ENCODE data around the gene PCDHA5.
"Not testable (repeated sequence)": the region's sequence is repeated elsewhere in the genome, so short reads cannot be mapped to it uniquely, and the experiment has no call there.

Gene PCDHA5

DNA sequence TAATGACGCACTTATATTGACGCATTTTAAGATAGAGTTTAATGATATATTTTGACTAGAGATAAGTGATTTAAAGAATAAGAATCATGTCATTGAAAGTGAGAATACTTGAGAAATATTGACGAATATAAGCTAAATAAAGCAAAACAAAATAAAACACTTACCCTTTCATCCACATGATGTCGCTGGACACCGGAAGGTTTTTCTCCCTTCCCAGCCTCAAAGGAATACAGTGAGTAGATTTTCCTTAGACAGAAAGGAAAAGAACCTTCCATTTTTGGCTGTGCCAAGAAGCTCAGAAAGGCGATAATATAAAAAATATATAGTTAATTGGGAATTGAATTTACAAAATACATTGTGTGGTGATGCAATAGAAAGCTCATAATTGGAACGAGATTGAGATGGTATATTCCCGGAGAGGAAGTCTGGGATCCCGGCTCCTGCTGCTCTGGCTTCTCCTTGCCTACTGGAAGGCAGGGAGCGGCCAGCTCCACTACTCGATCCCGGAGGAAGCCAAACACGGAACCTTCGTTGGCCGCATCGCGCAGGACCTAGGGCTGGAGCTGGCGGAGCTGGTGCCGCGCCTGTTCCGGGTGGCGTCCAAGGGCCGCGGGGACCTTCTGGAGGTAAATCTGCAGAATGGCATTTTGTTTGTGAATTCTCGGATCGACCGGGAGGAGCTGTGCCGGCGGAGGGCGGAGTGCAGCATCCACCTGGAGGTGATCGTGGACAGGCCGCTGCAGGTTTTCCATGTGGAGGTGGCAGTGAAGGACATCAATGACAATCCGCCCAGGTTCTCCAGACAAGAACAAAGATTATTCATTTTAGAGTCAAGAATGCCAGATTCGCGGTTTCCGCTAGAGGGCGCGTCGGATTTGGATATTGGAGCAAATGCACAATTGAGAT lies at the start of gene PCDHA5:
TSS of gene PCDHA5 (plus strand) at position 239 of the 906 bp plus-strand sequence.
- DNase-seq: no peak

DNA sequence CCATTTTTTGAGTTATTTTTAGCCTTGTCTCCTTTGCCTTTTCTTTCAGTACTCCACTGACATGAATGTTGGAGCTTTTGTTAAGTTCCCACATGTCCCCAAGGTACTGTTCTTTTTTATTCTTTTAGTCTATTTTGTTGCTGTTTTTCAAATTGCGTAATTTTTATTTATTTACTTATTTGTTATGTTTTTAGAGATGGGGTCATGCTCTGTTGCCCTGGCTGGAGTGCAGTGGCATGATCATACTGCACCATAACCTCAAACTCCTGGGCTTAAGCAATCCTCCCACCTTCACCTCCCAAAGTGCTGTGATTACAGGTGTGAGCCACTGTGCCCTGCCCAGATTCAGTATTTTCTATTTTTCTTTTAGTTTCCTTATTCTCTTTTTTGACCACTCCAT lies 40.9 kb upstream of the PCDHA5 start:
- no peak for DNase-seq

DNA sequence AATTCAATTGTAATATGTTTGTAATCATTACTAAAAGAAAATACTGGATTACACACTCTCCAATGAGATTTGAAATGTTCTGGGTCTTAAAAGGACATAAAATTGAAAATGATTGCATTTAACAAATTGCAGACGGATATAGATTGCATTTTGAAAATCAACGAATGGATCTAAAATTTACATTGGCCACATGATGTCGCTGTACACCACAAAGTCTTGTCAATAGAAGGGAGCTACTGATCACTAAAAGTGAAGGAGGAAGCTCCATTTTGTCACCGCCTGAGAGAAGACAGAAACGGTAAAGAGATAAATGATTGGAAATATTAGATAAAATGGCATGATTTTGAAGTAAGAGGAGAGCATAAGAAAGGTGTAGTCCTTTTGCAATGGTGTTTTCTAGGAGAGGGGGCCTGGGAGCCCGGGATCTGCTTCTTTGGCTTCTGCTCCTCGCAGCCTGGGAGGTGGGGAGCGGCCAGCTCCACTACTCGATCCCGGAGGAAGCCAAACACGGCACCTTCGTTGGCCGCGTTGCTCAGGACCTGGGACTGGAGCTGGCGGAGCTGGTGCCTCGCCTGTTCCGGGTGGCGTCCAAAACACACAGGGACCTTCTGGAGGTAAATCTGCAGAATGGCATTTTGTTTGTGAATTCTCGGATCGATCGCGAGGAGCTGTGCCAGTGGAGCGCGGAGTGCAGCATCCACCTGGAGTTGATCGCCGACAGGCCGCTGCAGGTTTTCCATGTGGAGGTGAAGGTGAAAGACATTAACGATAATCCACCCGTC lies 35.3 kb upstream of the PCDHA5 start, which contains the start of gene PCDHA1:
TSS of gene PCDHA1 (plus strand) at position 236 of the 782 bp plus-strand sequence.
- DNase-seq: no peak

DNA sequence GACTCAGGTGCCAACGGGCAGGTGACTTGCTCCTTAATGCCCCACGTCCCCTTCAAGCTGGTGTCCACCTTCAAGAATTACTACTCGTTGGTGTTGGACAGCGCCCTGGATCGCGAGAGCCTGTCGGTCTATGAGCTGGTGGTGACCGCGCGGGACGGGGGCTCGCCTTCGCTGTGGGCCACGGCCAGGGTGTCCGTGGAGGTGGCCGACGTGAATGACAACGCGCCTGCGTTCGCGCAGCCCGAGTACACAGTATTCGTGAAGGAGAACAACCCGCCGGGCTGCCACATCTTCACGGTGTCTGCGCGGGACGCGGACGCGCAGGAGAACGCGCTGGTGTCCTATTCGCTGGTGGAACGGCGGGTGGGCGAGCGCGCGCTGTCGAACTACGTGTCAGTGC lies 34.0 kb upstream of the PCDHA5 start:
- not testable (repeated sequence) for DNase-seq

DNA sequence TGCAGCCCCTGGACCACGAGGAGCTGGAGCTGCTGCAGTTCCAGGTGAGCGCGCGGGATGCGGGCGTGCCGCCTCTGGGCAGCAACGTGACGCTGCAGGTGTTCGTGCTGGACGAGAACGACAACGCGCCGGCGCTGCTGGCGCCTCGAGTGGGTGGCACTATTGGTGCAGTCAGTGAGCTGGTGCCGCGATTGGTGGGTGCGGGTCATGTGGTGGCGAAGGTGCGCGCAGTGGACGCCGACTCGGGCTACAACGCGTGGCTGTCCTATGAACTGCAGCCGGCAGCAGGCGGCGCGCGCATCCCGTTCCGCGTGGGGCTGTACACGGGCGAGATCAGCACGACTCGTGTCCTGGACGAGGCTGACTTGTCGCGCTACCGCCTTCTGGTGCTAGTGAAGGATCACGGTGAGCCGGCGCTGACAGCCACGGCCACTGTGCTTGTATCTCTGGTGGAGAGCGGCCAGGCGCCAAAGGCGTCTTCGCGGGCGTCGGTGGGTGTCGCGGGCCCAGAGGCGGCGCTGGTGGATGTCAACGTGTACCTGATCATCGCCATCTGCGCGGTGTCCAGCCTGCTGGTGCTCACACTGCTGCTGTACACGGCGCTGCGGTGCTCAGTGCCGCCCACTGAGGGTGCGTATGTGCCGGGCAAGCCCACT lies 33.4 kb upstream of the PCDHA5 start:
- DNase-seq: not testable (repeated sequence)

DNA sequence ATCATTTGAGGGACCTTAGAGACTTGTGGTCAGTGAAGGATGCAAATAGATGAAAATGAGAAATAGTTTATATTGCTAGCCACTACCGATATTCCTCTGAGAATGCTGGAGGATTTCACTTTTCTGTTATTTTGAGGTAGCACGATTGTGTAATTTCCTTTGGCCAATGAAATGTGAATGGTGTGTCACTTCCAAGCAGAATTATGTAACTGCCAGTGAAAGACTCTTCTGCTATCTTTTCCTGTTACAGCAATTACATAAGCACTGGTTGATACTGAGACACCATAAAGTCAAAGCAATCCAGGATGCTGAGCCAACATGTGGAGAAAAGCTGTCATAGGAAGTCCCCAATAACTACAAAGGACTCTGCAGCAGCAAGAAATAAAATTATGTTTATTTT lies 30.3 kb upstream of the PCDHA5 start:
- no peak for DNase-seq

DNA sequence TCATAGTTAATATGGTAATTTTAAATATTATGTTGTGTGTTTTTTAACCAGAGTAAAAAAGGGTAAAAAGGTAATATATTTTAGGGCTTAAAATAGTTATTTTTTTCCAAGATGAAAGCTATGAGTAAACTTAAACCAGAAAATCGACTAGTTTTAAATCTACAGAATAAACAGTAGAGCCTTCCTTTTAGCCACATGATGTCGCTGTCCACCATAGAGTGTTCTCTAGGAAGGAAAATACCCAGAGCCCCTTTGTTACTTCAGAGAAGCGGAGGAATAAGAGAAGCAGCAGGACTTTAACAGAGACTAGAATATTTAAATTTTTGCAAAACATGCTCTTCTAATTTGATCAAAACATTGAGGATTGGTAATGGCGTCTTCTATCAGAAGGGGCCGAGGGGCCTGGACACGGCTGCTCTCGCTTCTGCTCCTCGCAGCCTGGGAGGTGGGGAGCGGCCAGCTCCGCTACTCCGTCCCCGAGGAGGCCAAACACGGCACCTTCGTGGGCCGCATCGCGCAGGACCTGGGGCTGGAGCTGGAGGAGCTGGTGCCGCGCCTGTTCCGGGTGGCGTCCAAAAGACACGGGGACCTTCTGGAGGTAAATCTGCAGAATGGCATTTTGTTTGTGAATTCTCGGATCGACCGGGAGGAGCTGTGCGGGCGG lies 26.7 kb upstream of the PCDHA5 start, which contains the start of gene PCDHA2:
TSS of gene PCDHA2 (plus strand) at position 258 of the 664 bp plus-strand sequence.
- no peak for DNase-seq

DNA sequence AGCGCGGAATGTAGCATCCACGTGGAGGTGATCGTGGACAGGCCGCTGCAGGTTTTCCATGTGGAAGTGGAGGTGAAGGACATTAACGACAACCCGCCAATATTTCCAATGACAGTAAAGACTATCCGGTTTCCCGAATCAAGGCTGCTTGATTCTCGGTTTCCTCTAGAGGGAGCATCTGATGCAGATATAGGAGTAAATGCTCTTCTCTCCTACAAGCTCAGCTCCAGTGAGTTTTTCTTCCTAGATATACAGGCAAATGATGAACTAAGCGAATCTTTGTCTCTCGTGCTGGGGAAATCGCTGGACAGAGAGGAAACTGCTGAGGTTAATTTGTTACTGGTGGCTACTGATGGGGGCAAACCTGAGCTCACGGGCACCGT lies 26.2 kb upstream of the PCDHA5 start:
- no peak for DNase-seq

DNA sequence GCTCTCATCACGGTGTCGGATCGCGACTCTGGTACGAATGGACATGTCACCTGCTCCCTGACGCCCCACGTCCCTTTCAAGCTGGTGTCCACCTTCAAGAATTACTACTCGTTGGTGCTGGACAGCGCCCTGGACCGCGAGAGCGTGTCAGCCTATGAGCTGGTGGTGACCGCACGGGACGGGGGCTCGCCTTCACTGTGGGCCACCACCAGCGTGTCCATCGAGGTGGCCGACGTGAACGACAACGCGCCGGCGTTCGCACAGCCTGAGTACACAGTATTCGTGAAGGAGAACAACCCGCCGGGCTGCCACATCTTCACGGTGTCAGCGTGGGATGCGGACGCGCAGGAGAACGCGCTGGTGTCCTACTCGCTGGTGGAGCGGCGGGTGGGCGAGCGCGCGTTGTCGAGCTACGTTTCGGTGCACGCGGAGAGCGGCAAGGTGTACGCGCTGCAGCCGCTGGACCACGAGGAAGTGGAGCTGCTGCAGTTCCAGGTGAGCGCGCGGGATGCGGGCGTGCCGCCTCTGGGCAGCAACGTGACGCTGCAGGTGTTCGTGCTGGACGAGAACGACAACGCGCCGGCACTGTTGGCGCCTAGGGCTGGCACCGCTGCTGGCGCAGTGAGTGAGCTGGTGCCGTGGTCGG lies 25.2 kb upstream of the PCDHA5 start:
- not testable (repeated sequence) for DNase-seq

DNA sequence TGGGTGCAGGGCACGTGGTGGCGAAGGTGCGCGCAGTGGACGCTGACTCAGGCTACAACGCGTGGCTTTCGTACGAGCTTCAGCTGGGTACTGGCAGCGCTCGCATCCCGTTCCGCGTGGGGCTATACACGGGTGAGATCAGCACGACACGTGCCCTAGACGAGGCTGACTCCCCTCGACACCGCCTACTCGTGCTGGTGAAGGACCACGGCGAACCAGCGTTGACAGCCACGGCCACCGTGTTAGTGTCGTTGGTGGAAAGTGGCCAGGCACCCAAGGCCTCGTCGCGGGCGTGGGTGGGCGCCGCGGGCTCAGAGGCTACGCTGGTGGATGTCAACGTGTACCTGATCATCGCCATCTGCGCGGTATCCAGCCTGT lies 24.7 kb upstream of the PCDHA5 start:
- no peak for DNase-seq

DNA sequence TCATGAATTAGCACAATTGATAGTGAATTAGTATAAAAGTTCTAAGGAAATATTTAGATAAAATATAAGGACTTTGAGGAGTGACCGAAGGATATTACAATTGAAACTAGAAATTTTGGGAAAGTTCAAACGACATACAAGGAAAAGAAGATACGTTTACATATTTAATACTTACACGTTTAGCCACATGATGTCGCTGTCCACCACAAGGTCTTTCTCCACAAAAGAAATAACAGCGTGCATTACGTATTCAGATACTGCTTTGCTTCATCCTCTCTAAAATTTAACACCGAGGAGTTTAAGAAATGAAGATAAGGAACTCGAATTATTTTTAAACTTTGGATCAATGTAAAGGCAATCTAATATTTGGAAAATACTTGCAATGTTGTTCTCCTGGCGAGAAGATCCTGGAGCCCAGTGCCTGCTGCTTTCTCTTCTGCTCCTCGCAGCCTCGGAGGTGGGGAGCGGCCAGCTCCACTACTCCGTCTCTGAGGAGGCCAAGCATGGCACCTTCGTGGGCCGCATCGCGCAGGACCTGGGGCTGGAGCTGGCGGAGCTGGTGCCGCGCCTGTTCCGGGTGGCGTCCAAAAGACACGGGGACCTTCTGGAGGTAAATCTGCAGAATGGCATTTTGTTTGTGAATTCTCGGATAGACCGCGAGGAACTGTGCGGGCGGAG lies 20.5 kb upstream of the PCDHA5 start, which contains the start of gene PCDHA3:
TSS of gene PCDHA3 (plus strand) at position 242 of the 678 bp plus-strand sequence.
- DNase-seq: no peak

DNA sequence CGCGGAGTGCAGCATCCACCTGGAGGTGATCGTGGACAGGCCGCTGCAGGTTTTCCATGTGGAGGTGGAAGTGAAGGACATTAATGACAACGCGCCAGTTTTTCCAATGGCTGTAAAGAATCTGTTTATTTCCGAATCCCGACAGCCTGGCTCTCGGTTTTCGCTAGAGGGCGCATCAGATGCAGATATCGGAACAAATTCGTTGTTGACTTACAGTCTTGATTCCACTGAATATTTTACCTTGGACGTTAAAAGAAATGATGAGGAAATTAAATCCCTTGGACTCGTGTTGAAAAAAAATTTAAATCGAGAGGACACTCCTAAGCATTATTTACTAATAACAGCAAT lies 19.9 kb upstream of the PCDHA5 start:
- no peak for DNase-seq

DNA sequence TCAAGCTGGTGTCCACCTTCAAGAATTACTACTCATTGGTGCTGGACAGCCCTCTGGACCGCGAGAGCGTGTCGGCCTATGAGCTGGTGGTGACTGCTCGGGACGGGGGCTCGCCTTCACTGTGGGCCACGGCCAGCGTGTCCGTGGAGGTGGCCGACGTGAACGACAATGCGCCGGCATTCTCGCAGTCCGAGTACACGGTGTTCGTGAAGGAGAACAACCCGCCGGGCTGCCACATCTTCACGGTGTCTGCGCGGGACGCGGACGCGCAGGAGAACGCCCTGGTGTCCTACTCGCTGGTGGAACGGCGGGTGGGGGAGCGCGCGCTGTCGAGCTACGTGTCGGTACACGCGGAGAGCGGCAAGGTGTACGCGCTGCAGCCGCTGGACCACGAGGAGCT lies 19.0 kb upstream of the PCDHA5 start:
- not testable (repeated sequence) for DNase-seq

DNA sequence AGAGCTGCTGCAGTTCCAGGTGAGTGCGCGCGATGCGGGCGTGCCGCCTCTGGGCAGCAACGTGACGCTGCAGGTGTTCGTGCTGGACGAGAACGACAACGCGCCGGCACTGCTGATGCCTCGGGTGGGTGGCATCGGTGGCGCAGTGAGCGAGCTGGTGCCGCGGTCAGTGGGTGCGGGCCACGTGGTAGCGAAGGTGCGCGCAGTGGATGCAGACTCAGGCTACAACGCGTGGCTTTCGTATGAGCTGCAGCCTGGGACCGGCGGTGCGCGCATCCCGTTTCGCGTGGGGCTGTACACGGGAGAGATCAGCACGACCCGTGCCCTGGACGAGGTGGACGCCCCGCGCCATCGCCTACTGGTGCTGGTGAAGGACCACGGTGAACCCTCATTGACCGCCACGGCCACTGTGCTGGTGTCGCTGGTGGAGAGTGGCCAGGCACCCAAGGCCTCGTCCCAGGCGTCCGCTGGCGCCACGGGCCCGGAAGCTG lies 18.6 kb upstream of the PCDHA5 start:
- no peak for DNase-seq

DNA sequence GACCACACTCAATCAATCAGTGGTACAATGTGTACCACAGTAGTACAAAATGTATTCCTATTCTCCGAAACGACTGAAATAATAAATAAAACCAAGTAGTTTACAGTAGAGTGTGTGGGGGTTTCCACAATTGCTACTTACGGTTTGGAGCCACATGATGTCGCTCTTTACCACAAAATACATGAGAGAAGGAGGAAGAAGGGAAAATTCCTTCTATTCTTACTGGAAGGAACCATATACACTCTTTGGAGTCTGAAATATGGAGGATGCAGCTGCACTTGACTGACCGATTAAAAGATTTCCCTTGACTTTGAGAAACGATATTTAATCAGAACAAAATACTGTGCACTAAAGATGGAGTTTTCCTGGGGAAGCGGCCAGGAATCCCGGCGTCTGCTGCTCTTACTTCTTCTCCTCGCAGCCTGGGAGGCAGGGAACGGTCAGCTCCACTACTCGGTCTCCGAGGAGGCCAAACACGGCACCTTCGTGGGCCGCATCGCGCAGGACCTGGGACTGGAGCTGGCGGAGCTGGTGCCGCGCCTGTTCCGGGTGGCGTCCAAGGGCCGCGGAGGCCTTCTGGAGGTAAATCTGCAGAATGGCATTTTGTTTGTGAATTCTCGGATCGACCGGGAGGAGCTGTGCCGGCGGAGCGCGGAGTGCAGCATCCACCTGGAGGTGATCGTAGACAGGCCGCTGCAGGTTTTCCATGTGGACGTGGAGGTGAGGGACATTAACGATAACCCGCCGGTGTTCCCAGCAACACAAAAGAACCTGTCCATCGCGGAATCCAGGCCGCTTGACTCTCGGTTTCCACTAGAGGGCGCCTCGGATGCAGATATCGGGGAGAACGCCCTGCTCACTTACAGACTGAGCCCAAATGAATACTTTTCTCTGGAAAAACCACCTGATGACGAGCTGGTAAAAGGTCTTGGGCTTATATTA lies 14.3 kb upstream of the PCDHA5 start, which contains the start of gene PCDHA4:
TSS of gene PCDHA4 (plus strand) at position 235 of the 942 bp plus-strand sequence.
- no peak for DNase-seq

DNA sequence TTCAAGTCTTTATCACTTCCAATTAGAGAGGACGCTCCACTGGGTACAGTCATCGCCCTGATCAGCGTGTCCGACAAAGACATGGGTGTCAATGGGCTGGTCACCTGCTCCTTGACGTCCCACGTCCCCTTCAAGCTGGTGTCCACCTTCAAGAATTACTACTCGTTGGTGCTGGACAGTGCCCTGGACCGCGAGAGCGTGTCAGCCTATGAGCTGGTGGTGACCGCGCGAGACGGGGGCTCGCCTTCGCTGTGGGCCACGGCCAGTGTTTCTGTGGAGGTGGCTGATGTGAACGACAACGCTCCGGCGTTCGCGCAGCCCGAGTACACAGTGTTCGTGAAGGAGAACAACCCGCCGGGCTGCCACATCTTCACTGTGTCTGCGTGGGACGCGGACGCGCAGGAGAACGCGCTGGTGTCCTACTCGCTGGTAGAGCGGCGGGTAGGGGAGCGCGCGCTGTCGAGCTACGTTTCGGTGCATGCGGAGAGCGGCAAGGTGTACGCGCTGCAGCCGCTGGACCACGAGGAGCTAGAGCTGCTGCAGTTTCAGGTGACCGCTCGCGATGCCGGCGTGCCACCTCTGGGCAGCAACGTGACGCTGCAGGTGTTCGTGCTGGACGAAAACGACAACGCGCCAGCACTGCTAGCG lies 13.0 kb upstream of the PCDHA5 start:
- DNase-seq: not testable (repeated sequence)

DNA sequence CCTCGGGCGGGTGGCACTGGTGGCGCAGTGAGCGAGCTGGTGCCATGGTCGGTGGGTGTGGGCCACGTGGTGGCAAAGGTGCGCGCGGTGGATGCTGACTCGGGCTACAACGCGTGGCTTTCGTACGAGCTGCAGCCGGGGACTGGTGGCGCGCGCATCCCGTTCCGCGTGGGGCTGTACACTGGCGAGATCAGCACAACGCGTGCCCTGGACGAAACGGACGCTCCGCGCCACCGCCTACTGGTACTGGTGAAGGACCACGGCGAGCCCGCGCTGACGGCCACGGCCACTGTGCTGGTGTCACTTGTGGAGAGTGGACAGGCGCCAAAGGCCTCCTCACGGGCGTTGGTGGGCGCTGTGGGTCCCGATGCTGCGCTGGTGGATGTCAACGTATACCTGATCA lies 12.5 kb upstream of the PCDHA5 start:
- no peak for DNase-seq

DNA sequence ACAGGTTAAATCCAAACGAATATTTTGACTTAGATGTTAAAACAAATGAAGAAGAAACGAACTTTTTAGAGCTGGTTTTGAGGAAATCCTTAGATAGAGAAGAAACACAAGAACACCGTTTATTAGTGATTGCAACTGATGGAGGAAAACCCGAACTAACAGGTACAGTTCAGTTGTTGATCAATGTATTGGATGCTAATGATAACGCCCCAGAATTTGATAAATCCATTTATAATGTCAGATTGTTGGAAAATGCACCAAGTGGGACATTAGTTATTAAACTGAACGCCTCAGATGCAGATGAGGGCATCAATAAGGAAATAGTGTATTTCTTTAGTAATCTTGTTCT lies 842 bp downstream of the PCDHA5 start:
- DNase-seq: no peak

DNA sequence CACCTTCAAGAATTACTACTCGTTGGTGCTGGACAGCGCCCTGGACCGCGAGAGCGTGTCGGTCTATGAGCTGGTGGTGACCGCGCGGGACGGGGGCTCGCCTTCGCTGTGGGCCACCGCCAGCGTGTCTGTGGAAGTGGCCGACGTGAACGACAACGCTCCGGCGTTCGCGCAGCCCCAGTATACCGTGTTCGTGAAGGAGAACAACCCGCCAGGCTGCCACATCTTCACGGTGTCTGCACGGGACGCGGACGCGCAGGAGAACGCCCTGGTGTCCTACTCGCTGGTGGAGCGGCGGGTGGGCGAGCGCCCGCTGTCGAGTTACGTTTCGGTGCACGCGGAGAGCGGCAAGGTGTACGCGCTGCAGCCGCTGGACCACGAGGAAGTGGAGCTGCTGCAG lies 1.6 kb downstream of the PCDHA5 start:
- not testable (repeated sequence) for DNase-seq

DNA sequence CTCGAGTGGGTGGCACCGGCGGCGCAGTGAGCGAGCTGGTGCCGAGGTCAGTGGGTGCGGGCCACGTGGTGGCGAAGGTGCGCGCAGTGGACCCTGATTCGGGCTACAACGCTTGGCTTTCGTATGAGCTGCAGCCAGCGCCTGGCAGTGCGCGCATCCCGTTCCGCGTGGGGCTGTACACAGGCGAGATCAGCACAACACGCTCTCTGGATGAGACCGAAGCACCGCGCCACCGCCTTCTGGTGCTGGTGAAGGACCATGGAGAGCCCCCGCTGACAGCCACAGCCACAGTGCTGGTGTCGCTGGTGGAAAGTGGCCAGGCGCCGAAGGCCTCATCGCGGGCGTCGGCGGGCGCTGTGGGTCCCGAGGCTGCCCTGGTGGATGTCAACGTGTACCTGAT lies 2.1 kb downstream of the PCDHA5 start:
- DNase-seq: no peak

All from GDM1 (cell line).